HG03025 (cell line): ENCODE results near the gene SMAD9.
"Not testable (repeated sequence)": the region's sequence is repeated elsewhere in the genome, so short reads cannot be mapped to it uniquely, and the experiment has no call there.

Experiments
- ATAC-seq: cut with Tn5 transposase; IDR thresholded peaks from one replicate; pipeline ENCODE4 v1.9.1; 2021; ENCODE audit warnings: mild to moderate bottlenecking, moderate library complexity; ENCODE audit not compliant: unreplicated experiment, low FRiP score

Gene SMAD9

GRCh38 chr13:36912973-36913372 is 7.1 kb downstream of the SMAD9 start:
- no peak for ATAC-seq

GRCh38 chr13:36912369-36912768 is 7.7 kb downstream of the SMAD9 start:
- ATAC-seq, result no peak

GRCh38 chr13:36910545-36910944 is 9.5 kb downstream of the SMAD9 start:
- no peak for ATAC-seq

DNA sequence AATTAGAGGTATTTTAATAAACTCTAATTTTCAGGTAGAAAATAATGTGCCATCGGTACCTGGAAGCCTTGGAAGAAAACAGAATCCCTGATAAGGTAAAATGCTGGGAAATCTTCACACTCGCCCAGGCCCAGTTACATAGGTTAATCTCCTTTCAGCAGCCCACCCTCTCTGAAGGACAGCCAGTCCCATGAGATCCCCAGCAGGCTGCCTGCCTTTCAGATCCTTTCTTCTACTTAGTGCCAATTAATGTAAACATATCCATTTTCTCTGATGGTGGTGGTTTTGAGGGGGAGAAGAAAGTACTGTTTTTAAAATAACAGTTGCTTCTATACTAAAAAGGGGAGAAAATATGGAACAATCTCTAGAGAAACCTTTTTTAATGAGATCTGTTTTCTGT is 12.2 kb downstream of the SMAD9 start:
- ATAC-seq, result no peak

- no peak for ATAC-seq
Observed at GRCh38 chr13:36907266-36907665, 12.8 kb downstream of the SMAD9 start.

DNA sequence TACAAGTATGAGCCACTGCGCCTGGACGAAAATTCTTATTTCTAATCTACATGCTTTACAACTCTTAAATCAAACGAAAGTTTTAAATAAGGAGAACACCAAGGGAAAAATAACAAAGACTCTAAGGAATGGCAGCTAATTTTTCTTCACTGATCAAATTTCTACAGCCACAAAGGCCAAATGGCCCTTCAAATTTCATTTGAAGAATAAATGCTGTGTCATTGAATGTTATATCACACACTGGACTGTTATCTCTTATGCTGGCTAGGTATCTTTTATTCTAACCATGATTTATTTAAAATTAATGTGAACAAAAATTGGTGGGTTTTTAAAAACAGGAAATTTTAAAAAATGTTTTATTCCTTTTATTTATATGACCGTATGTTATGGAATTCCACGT is 14.1 kb downstream of the SMAD9 start:
- no peak for ATAC-seq

- no peak for ATAC-seq
Observed at GRCh38 chr13:36903925-36904595, 16.0 kb downstream of the SMAD9 start.

DNA sequence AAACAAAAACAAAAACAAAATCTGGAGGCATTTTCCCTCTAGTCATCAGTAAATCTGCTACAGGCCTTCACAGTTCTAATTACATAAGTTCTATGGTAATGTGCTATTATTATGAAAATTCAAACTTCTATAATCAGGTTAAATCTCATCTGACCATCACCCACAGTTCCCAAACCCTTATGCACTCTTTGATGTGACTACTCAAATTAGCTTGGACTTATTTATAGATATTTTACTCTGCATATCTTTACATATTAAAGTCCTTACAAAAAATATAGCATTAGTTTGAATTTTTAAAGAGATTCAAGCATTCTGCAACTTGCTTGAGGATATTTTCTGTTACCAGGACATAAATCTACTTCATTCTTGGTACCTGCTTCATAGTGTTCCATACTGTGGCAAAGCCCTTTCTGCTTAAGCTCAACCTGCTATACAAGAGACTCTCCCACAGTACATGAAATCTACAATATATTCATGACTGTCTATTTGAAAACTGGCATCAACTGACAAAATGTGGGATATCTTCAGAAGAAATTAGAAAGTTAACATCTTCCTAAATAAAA is 22.9 kb downstream of the SMAD9 start:
- no peak for ATAC-seq

- ATAC-seq, result no peak
Observed at GRCh38 chr13:36891752-36892151, 28.3 kb downstream of the SMAD9 start.

DNA sequence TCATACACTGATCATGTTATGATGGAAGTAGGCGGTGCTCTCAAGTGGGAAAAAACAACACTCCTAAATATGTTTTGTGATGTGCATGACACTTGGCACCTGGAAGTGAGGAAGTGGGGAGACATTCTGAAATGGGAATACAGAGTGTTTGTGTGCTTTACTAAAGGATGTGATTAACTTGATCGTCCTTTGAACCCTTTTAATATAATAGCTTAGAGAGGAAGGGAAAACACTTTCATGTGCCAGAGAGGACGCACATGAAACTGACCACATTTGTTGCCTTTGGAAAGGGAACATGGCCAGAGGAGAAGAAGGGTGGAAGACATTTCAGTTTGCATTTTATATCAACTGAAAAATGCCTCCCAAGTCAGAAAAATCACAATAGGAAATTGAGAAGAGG is 31.4 kb downstream of the SMAD9 start:
- ATAC-seq, result no peak

- no peak for ATAC-seq
Observed at GRCh38 chr13:36887758-36888521, 32.1 kb downstream of the SMAD9 start.

- no peak for ATAC-seq
Observed at GRCh38 chr13:36885901-36886300, 34.1 kb downstream of the SMAD9 start.

DNA sequence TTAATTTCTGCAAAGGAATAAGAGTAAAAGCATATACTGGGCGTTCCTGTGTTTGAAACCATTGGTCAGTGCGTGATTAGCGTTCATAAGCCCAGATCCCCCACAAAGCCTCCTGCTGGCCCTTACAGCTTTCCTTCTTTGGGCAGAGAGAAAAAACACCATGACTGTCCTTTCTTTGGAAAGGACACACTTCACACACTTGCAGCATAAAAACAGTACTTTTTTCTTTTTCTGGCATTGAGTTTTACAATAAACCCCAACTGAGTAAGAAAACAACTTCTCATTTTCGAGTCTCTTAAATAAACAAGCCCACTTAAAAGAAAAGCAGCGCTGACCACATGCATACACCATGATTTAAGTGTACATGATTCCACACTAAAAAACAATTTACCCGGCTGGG is 35.8 kb downstream of the SMAD9 start:
- no peak for ATAC-seq

DNA sequence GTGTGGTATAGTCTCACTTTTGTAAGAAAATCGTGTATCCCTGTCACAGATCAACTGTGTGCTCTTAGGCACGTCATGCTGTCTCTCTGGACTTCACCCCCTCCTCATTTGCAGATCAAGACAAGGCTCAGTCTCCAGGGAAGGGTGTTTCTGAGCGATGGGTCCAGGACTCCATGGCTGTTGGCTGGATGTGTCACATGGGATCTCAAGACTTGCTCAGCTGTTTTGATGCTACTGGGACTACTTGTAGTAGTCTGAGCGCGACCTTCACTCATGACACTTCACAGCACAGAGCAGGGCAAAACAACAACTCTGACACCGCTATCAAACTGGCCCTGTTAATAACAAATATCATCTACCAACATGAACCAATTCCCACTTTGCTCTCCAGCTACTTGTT is 36.2 kb downstream of the SMAD9 start:
- ATAC-seq, result no peak

GRCh38 chr13:36883392-36883791 is 36.6 kb downstream of the SMAD9 start:
- not testable (repeated sequence) for ATAC-seq

DNA sequence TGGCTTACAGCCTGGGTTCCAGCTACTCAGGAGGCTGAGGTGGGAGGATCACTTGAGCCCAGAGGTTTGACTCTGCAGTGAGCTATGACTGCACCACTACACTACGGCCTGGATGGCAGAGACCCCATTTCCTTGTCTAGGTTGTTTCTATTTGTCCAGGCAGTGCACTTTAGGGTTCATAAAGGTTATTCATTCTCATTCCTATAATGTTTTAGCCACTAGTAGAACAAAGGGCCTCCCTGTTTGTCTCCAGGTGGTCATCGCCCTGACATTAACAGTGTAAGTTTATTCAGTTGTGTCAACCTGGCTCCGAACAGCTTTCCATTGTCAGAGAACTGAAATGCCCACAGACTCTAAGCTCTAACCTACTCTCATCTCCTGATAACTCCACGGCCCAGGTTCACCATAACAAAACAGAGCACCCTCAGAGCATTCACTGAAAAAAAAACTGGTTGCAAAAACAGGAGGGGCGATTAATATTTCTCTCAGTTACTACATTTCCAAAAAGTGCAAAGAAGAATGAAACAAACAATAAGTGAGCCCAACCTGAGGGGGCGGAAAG is 37.1 kb downstream of the SMAD9 start:
- ATAC-seq, result no peak

- ATAC-seq, result no peak
Observed at GRCh38 chr13:36880961-36881360, 39.1 kb downstream of the SMAD9 start.

- no peak for ATAC-seq
Observed at GRCh38 chr13:36879218-36879938, 40.7 kb downstream of the SMAD9 start.

- no peak for ATAC-seq
Observed at GRCh38 chr13:36875961-36876360, 44.1 kb downstream of the SMAD9 start.

GRCh38 chr13:36875431-36875830 is 44.6 kb downstream of the SMAD9 start:
- ATAC-seq, result no peak

GRCh38 chr13:36872621-36873020 is 47.4 kb downstream of the SMAD9 start:
- ATAC-seq, result no peak
